ENCODE measurements around the gene REC8. TPM values are rescaled to one million over a fixed set of nuclear protein-coding genes. Genes with fewer than 3 reads are reported as not detected.

The REC8 gene
- total and polyA plus RNA-seq, 2 of the 13 experiments (the other 11 are each of a cell fraction or from before 2014, with no cell fraction given), result 3.4 to 14.7 TPM

GRCh38 chr14:24137529-24138395, 34.1 kb upstream of the REC8 start (continued):
- TF ChIP-seq ZC3H4 (CRISPR knock-in tag; IDR thresholded peaks at IDR 0.05; ENCODE audit: borderline replicate concordance), result 0 out of 2 replicates have a peak, but pooled peaks have one; percentile 32
- no peak for TF ChIP-seq ZNF557 (CRISPR knock-in tag; IDR thresholded peaks at IDR 0.05)
- no peak for TF ChIP-seq ATF5 (CRISPR knock-in tag; IDR thresholded peaks at IDR 0.05; ENCODE audit: low read depth)
- TF ChIP-seq NCOA2 (CRISPR knock-in tag; IDR thresholded peaks at IDR 0.05), result no peak
- TF ChIP-seq ZNF878 (CRISPR knock-in tag; IDR thresholded peaks at IDR 0.05), result no peak
- no peak for TF ChIP-seq MEIS2 (CRISPR knock-in tag; IDR thresholded peaks at IDR 0.05)
- TF ChIP-seq RBAK (CRISPR knock-in tag; IDR thresholded peaks at IDR 0.05), result no peak
- no peak for TF ChIP-seq CEBPZ (IDR thresholded peaks at IDR 0.05; ENCODE audit: low read length)
- TF ChIP-seq ZNF790 (CRISPR knock-in tag; IDR thresholded peaks at IDR 0.05; ENCODE audit: borderline replicate concordance), result no peak
- TF ChIP-seq ZNF354B (CRISPR knock-in tag; IDR thresholded peaks at IDR 0.05), result no peak
- TF ChIP-seq SATB2 (CRISPR knock-in tag; IDR thresholded peaks at IDR 0.05), result no peak
- TF ChIP-seq NPAS2 (CRISPR knock-in tag; IDR thresholded peaks at IDR 0.05; ENCODE audit: borderline replicate concordance), result no peak
- 0 out of 2 replicates have a peak, but pooled peaks have one; percentile 22 for TF ChIP-seq ZBTB4 (CRISPR knock-in tag; IDR thresholded peaks at IDR 0.05; ENCODE audit: borderline replicate concordance)
- no peak for TF ChIP-seq ZNF230 (CRISPR knock-in tag; IDR thresholded peaks at IDR 0.05)
- TF ChIP-seq KDM2A (CRISPR knock-in tag; IDR thresholded peaks at IDR 0.05; ENCODE audit: borderline replicate concordance, low read depth), result 0 out of 2 replicates have a peak, but pooled peaks have one; percentile 13
- peak; percentile 30; the same call in 1 of the 2 replicates for TF ChIP-seq MEF2D (CRISPR knock-in tag; IDR thresholded peaks at IDR 0.05)
- peak; percentile 49; the same call in 1 of the 2 replicates for TF ChIP-seq SMAD1 (CRISPR knock-in tag; IDR thresholded peaks at IDR 0.05; ENCODE audit: borderline replicate concordance, low read depth)
- TF ChIP-seq UBTF (CRISPR knock-in tag; IDR thresholded peaks at IDR 0.05), result peak; percentile 57
- no peak for TF ChIP-seq ZNF510 (CRISPR knock-in tag; IDR thresholded peaks at IDR 0.05; ENCODE audit: low read depth)

Measured in HepG2 (cell line).